COLO829 (cell line): ENCODE data around the gene TOX2.

Experiments used
- DNase-seq: peaks from one replicate; pipeline ENCODE4 v3.0.0; 2012; ENCODE audit warnings: low spot score

TOX2 gene

GRCh38 chr20:43938932-43939761 is 24.5 kb downstream of the TOX2 start:
- no peak for DNase-seq

GRCh38 chr20:43939762-43940121 is 25.1 kb downstream of the TOX2 start:
- DNase-seq = no peak

GRCh38 chr20:43940518-43941225 is 26.0 kb downstream of the TOX2 start:
- no peak for DNase-seq

GRCh38 chr20:43941476-43942200 is 27.0 kb downstream of the TOX2 start:
- no peak for DNase-seq

- DNase-seq = no peak
Measured at GRCh38 chr20:43942201-43942590, 27.5 kb downstream of the TOX2 start.

- DNase-seq = peak; percentile 87
Measured at GRCh38 chr20:43942667-43943285, 28.1 kb downstream of the TOX2 start.

GRCh38 chr20:43943725-43944124 is 29.1 kb downstream of the TOX2 start:
- no peak for DNase-seq

- DNase-seq = no peak
Measured at GRCh38 chr20:43944653-43945235, 30.1 kb downstream of the TOX2 start.

- no peak for DNase-seq
Measured at GRCh38 chr20:43945391-43946205, 30.9 kb downstream of the TOX2 start.

- no peak for DNase-seq
Measured at GRCh38 chr20:43946206-43946491, 31.5 kb downstream of the TOX2 start.

- no peak for DNase-seq
Measured at GRCh38 chr20:43946659-43947315, 32.1 kb downstream of the TOX2 start.

- DNase-seq = no peak
Measured at GRCh38 chr20:43947316-43947710, 32.7 kb downstream of the TOX2 start.

GRCh38 chr20:43948455-43948854 is 33.8 kb downstream of the TOX2 start:
- DNase-seq = no peak

- no peak for DNase-seq
Measured at GRCh38 chr20:43949248-43949647, 34.6 kb downstream of the TOX2 start.

- DNase-seq = no peak
Measured at GRCh38 chr20:43949741-43950618, 35.3 kb downstream of the TOX2 start.

GRCh38 chr20:43953919-43954592 is 39.4 kb downstream of the TOX2 start:
- no peak for DNase-seq

- no peak for DNase-seq
Measured at GRCh38 chr20:43954704-43955061, 40.0 kb downstream of the TOX2 start.

GRCh38 chr20:43955062-43955749 is 40.6 kb downstream of the TOX2 start:
- peak; percentile 86 for DNase-seq

GRCh38 chr20:43955750-43956191 is 41.1 kb downstream of the TOX2 start:
- no peak for DNase-seq
